Testis (tissue), 3 donors: ENCODE data around the gene CACNA2D4. TPM values are rescaled to one million over a fixed set of nuclear protein-coding genes. Genes with fewer than 3 reads are reported as not detected.
A peak's percentile ranks its signal among the peaks of the same experiment; 100 is the strongest.
"Not testable (repeated sequence)": the region's sequence is repeated elsewhere in the genome, so short reads cannot be mapped to it uniquely, and the experiment has no call there.

Source experiments
- DNase-seq: peaks from one replicate; pipeline ENCODE4 v3.0.0-alpha.2; 2019
- H3K27ac ChIP-seq, 2 donors: fragments of 200-600 bp; sonication (generic); one replicate each; pipeline ENCODE4 v1.5.1; 2019
- H3K27me3 ChIP-seq: fragments of 200-600 bp; sonication (generic); one replicate; pipeline ENCODE4 v1.5.1; 2019
- H3K36me3 ChIP-seq: fragments of 200-600 bp; sonication (generic); one replicate; pipeline ENCODE4 v1.5.1; 2017; ENCODE audit warnings: low read depth; ENCODE audit errors: missing control alignments
- H3K4me1 ChIP-seq: fragments of 200-600 bp; sonication (generic); one replicate; pipeline ENCODE4 v1.5.1; 2019
- H3K4me3 ChIP-seq, 2 donors: fragments of 200-600 bp; sonication (generic); one replicate each; pipeline ENCODE4 v1.5.1; 2017 to 2019
- H3K9me3 ChIP-seq: fragments of 200-600 bp; sonication (generic); one replicate; pipeline ENCODE4 v1.5.1; 2017
- CTCF ChIP-seq, 3 experiments: fragments of 450-650 bp in 2 of 3; fragments of 200-600 bp in 1 of 3; sonication (generic) in 1 of 3; IDR thresholded peaks; one replicate each; pipeline ENCODE4 v1.5.1; 2016 to 2019; ENCODE audit warnings: antibody characterized with exemption in 3 of 3, mild to moderate bottlenecking in 2 of 3, moderate library complexity in 1 of 3
- POLR2A ChIP-seq: fragments of 450-650 bp; IDR thresholded peaks from one replicate; pipeline ENCODE4 v1.6.1; 2017; ENCODE audit warnings: antibody characterized with exemption, mild to moderate bottlenecking, moderate library complexity
- WGBS, 2 donors: methylation state at CpG; one replicate each; pipeline ENCODE4 v1.1.5; 2018; 5-methylcytosine and 5-hydroxymethylcytosine counted together
- intact Hi-C: fragments of 100-400 bp; cut with DNase I; formaldehyde crosslinking; loops from one replicate; pipeline ENCODE4 v1.15.1; 2023; ENCODE audit warnings: low total_unique reads
- polyA plus RNA-seq: library from polyadenylated mRNA; stranded (reverse); fragments of 350-450 nt; fragmentation: Illumina TruSeq; extraction: RNeasy Lipid Tissue Mini Kit (QIAGEN cat#74804); gene quantifications from one replicate; pipeline ENCODE4 v1.2.3, GENCODE V29; 2014; ENCODE audit warnings: low read depth, low replicate concordance; ENCODE audit not compliant: insufficient read depth
- total RNA-seq, 2 donors: library from RNA; depleted of rRNA; stranded (reverse); fragments of >200 nt; gene quantifications; one replicate each; pipeline ENCODE4 v1.2.3, GENCODE V29; 2016

The CACNA2D4 gene
- total and polyA plus RNA-seq, 3 donors from 2014 or later = 10.8 to 18.3 (median 15.8) TPM

GRCh38 chr12:1947081-1947480 is 28.6 kb upstream of the CACNA2D4 start:
- Histone ChIP-seq H3K36me3 (no peaks in the 10 kb centered on the region), H3K4me3 (no peak overlapping the region), H3K27ac (no peak overlapping the region), H3K4me1 (peaks cover 4% of the 10 kb centered on the region), H3K27me3 (no peaks in the 10 kb centered on the region), H3K9me3 (no peaks in the 10 kb centered on the region)
- intact Hi-C loops = no loop called here
- WGBS, 2 donors = 0 to 26% methylated on average over 1 of the region's 1 CpG
- DNase-seq = no peak
- no peak for TF ChIP-seq CTCF (IDR thresholded peaks at IDR 0.05)
- no peak for TF ChIP-seq POLR2A

GRCh38 chr12:1946296-1946695 is 27.8 kb upstream of the CACNA2D4 start:
- Histone ChIP-seq H3K27ac (no peak overlapping the region), H3K9me3 (no peaks in the 10 kb centered on the region), H3K4me1 (peaks cover 4% of the 10 kb centered on the region), H3K36me3 (no peaks in the 10 kb centered on the region), H3K27me3 (no peaks in the 10 kb centered on the region), H3K4me3 (no peak overlapping the region)
- TF ChIP-seq POLR2A (no peak), CTCF (IDR thresholded peaks at IDR 0.05) (no peak)
- intact Hi-C loops = no loop called here
- WGBS, 2 donors = 81 to 92% methylated on average over 3 of the region's 3 CpGs
- DNase-seq = no peak

GRCh38 chr12:1945502-1945901 is 27.1 kb upstream of the CACNA2D4 start:
- H3K9me3 ChIP-seq, H3K4me1 ChIP-seq, H3K4me3 ChIP-seq, H3K36me3 ChIP-seq, H3K27me3 ChIP-seq, intact Hi-C loops, DNase-seq, H3K27ac ChIP-seq: not testable (repeated sequence)
- WGBS, 2 donors = 97 to 98% methylated on average over 5 of the region's 5 CpGs

GRCh38 chr12:1939801-1940607 is 21.6 kb upstream of the CACNA2D4 start:
- H3K9me3 ChIP-seq = no peaks in the 10 kb centered on the region
- peak overlapping the region in 1 of 2 donors; percentile 10 for H3K27ac ChIP-seq
- H3K4me3 ChIP-seq = no peak overlapping the region
- H3K4me1 ChIP-seq = peaks cover 14% of the 10 kb centered on the region
- no peaks in the 10 kb centered on the region for H3K27me3 ChIP-seq
- intact Hi-C loops = loop anchor here (5.0 to 10.0 kb wide), 2 partner anchors 143 to 305 kb away; no protein-coding TSS in a partner anchor
- TF ChIP-seq POLR2A = no peak
- TF ChIP-seq CTCF (IDR thresholded peaks at IDR 0.05) = peak; percentile 96 to 97 (median 96)
- DNase-seq = peak; percentile 93
- H3K36me3 ChIP-seq = no peaks in the 10 kb centered on the region
- 41 to 47% methylated on average over 16 of the region's 16 CpGs for WGBS, 2 donors

GRCh38 chr12:1939331-1939730 is 20.9 kb upstream of the CACNA2D4 start:
- H3K4me3 ChIP-seq = no peak overlapping the region
- H3K4me1 ChIP-seq = peaks cover 14% of the 10 kb centered on the region
- TF ChIP-seq POLR2A = no peak
- no peak for TF ChIP-seq CTCF (IDR thresholded peaks at IDR 0.05)

More at GRCh38 chr12:1939331-1939730, 20.9 kb upstream of the CACNA2D4 start:
- WGBS, 2 donors = 71 to 75% methylated on average over 10 of the region's 10 CpGs
- DNase-seq = no peak
- intact Hi-C loops = loop anchor here (5.0 to 10.0 kb wide), 2 partner anchors 142 to 305 kb away; no protein-coding TSS in a partner anchor
- H3K9me3 ChIP-seq = no peaks in the 10 kb centered on the region
- no peaks in the 10 kb centered on the region for H3K36me3 ChIP-seq
- no peak overlapping the region for H3K27ac ChIP-seq
- H3K27me3 ChIP-seq = no peaks in the 10 kb centered on the region
